Testis (tissue), 2 donors: ENCODE results near the gene CTH.

Experiments used
- POLR2A ChIP-seq: fragments of 450-650 bp; IDR thresholded peaks from one replicate; pipeline ENCODE4 v1.6.1; 2017; ENCODE audit warnings: antibody characterized with exemption, mild to moderate bottlenecking, moderate library complexity
- TF ChIP-seq, protein P1 (sequence below), 3 experiments: fragments of 450-650 bp in 2 of 3; fragments of 200-600 bp in 1 of 3; sonication (generic) in 1 of 3; IDR thresholded peaks; one replicate each; pipeline ENCODE4 v1.5.1; 2016 to 2019; ENCODE audit warnings: antibody characterized with exemption in 3 of 3, mild to moderate bottlenecking in 2 of 3, moderate library complexity in 1 of 3

DNA sequence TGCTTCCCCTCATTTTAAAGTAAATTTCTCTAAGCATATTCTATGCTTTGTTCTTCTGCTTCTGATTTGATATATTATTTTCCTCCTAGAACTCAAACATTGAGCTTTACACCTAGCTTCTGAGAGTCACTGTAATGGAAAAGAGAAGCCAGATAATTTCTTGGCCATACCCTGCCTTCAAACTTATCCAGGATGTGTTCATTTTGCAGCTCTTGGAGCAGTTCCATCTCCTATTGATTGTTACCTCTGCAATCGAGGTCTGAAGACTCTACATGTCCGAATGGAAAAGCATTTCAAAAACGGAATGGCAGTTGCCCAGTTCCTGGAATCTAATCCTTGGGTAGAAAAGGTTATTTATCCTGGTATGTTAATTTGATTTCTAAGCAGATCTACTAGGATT, 20.8 kb downstream of the CTH start:
- TF ChIP-seq, protein P1, sequence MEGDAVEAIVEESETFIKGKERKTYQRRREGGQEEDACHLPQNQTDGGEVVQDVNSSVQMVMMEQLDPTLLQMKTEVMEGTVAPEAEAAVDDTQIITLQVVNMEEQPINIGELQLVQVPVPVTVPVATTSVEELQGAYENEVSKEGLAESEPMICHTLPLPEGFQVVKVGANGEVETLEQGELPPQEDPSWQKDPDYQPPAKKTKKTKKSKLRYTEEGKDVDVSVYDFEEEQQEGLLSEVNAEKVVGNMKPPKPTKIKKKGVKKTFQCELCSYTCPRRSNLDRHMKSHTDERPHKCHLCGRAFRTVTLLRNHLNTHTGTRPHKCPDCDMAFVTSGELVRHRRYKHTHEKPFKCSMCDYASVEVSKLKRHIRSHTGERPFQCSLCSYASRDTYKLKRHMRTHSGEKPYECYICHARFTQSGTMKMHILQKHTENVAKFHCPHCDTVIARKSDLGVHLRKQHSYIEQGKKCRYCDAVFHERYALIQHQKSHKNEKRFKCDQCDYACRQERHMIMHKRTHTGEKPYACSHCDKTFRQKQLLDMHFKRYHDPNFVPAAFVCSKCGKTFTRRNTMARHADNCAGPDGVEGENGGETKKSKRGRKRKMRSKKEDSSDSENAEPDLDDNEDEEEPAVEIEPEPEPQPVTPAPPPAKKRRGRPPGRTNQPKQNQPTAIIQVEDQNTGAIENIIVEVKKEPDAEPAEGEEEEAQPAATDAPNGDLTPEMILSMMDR (IDR thresholded peaks at IDR 0.05) = no peak
- TF ChIP-seq POLR2A = no peak
